SK-N-MC (cell line): ENCODE results near the gene MUS81.

ENCODE experiments used
- EZH2 ChIP-seq: fragments of 200-600 bp; sonication (generic); IDR thresholded peaks from one replicate; pipeline ENCODE4 v1.6.1; 2017; ENCODE audit warnings: antibody characterized with exemption
- POLR2AphosphoS5 ChIP-seq: IDR thresholded peaks from 2 replicates; pipeline ENCODE4 v1.6.1; 2012; ENCODE audit warnings: mild to moderate bottlenecking, low read depth, low read length, borderline replicate concordance

- TF ChIP-seq POLR2AphosphoS5 (no peak), EZH2 (no peak)
Observed at GRCh38 chr11:65915101-65915820, 55.0 kb downstream of the MUS81 start.
